GM19467 (cell line): ENCODE results near the gene COL4A1.

Experiments used
- ATAC-seq: cut with Tn5 transposase; IDR thresholded peaks from one replicate; pipeline ENCODE4 v1.9.1; 2021; ENCODE audit warnings: mild to moderate bottlenecking, moderate library complexity; ENCODE audit not compliant: unreplicated experiment

Gene COL4A1

DNA sequence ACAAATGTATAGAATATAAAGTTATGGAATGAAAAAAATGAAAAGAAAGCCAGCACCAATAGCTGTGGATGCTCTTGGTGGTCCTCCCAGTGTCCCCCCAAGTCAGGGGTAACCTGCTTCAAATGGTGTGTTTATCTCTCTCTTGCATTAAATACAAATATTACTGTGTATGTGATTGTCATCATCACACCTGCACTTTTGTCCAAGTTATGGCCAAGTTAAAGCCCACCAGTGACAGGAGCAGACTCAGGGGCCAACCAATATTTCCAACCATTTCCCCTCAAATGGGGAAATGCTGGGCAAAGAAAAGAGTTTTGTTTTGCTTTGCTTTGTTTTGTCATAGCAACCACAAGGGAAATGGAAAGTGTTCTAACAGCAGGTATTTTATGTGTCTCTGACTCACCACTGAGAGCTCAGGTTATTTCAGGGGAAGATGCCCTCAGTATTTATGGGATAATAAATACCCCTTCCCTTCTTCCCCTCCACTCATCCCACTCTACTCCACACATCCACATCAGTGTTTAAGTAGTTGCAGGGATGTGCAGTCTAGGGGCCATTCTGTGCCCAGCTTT, 133.6 kb downstream of the COL4A1 start:
- no peak for ATAC-seq

DNA sequence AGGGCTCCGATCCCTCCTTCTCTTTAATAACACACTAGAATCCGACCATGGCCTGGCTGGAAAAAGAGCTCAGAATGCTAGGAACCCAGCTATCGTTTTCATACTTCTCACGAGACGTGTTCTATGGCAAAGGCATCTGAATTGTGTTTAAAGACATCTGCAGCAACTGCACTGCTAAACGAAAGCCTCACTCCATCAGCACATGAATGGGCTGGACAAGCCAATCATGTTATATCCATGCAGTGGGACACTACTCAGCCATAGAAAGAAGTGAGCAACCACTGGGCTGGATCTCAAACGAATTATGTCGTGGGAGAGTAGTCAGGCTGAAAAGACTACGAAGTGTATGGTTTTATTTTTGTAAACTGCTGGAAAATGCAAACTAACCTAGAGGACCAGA, 136.1 kb downstream of the COL4A1 start:
- no peak for ATAC-seq

DNA sequence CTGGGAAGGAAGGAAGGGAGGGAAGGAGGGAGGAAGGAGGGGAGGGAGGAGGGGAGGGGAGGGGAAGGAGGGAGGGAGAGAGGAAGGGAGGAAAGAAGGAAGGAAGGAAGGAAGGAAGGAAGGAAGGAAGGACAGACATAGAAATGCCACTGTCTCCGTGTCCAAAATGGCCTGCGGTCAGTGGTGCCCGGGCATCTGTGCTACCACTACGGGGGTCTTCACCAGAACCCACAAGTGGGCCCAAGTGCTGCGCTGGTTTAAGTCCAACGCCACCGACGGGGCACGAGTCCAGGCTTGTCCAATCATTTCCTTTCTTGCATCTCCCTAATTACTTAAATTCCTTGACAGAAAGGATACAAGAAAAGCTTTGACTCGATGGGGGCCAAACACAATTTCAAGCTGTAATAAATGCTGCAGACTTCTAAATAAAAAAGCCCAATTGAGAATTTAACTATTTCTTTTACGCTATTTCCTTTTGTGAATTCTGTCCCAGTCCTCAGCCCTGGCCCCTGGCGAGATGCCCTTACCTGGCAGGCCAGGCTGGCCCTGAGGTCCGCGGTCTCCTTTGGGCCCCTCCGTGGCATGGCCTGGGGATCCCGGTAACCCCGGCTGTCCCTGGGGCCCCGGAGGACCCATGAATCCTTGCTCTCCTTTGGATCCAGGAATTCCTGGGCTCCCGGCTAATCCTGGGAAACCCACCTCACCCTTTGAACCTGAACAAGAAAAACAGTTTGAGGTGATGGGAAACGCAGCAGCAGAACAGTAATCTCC, 136.8 kb downstream of the COL4A1 start:
- no peak for ATAC-seq

DNA sequence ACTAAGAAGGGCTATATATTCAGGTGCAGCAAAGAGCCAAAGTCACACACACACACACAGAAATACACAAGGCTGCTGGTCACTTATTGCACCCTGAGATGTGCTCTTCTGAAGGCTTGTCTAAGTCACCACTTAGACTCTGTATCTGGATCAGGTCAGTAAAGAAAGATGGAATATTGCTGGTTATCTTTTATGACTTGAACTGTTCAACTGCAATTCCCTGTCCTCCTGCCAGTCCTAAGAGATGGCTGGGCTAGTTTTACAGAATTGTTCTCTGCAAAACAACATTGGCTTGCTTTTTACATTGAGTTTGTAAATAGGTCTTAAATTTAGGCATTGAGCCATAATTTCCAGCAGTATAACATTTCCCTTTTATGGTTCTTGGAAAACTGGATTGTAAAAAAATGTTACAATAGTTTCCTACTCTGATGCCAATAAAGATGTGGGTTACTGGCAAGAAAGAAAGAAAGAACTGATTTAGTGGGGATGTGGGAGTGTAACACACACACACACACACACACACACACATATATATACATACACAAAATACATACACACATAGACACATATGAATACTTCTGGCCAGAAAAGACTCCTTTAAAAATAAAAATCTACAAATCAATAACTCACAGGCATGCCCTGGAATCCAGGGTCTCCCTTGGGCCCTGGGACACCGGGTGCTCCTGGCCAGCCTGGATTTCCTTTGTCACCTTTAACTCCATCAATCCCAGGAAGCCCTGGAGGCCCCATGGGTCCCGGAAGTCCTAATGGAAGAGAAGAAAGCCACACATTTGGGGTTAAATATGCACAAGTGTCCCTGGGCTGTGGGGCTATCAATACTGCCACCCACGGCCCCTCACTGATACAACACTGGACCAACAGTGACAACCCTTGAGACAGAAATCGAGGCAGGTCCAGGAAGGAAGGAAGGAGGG, 137.7 kb downstream of the COL4A1 start:
- ATAC-seq: no peak

DNA sequence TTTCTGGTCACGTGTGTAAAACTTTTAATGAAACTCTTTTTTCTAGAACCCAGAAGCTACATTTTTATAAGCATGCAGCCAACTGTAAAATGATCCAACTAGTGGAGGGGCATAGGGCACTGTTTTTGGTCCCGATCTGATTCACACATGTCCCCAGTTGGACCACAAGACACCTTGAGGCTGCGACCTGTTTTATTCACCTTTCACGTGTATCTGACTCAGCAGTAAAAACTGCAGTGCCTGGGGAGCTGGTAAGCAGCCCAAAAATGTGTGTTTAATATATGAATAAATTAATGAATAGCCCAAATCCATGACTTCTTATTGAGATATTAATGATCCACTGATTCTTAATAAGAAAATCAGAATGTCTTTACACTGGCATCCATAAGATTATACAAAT, 140.4 kb downstream of the COL4A1 start:
- ATAC-seq: no peak

DNA sequence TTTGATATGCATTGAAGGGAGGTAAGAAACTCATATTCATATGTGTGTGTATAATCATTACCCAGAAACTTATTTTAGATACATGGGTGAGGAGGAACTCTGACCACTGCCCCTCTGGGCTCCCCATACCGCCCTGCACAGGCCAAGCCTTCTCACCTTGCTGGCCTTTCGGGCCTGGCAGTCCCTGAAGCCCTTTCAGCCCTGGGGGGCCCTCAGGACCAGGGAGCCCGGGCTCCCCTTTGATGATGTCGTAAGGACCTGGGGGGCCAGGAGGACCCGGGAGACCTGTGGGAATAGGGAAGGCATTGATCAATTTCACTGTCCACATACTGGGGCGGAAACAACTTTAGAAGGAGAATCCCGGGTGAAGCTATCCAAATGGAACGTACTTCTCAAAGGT, 142.3 kb downstream of the COL4A1 start:
- no peak for ATAC-seq

DNA sequence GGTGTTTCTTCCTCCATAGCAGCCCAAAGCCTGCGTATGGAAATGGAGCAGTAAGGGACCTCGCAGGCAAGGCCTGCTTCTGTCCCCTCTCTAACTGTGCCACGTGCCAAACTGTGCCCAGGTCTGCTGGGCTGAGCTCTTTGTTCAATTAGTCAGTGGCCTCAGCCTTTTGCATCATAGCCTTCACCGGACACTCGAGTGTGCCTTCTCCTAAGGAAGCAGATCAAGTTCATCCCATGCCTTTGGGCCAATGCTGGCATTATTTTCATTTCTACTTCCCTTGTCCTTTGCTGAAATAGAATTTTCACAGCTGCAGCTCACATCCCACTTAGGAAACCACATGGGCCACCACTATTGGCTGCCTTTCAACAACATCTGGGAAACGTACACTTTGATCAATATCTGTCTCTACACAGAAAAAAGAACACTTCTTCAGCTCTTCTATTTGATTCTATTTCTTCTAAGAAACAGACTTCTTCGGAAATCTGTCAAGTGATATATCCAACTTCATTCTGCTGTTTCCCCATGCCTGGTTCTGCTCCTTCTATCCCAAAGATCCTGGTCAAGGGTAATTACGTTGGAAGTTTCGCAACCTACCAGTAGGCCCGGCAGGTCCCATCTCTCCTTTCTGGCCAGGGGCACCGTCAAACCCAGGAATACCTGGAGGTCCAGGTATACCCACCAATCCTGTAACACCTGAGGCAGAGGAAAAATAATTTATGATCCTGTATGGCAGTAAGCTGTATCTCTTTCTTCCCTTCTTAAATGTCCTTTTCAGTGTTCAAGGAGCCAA, 143.9 kb downstream of the COL4A1 start:
- no peak for ATAC-seq

DNA sequence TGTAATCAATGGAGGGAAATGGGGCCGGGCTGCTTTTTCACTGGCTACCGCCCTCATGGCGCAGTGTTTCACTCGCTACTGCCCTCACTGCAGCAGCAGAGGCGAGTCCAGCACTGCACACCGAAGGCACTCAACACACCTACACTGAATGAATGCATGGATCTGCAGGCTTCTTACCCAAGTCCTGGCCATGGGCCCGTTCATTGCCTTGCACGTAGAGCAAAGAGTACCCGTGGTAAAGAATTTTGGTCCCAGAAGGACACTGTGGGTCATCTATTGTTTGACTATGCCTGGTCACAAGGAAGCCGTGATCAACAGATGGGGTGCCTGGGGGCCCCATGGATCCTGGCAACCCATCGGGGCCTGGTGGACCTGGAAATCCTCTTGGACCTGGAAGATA, 144.9 kb downstream of the COL4A1 start:
- ATAC-seq: no peak

DNA sequence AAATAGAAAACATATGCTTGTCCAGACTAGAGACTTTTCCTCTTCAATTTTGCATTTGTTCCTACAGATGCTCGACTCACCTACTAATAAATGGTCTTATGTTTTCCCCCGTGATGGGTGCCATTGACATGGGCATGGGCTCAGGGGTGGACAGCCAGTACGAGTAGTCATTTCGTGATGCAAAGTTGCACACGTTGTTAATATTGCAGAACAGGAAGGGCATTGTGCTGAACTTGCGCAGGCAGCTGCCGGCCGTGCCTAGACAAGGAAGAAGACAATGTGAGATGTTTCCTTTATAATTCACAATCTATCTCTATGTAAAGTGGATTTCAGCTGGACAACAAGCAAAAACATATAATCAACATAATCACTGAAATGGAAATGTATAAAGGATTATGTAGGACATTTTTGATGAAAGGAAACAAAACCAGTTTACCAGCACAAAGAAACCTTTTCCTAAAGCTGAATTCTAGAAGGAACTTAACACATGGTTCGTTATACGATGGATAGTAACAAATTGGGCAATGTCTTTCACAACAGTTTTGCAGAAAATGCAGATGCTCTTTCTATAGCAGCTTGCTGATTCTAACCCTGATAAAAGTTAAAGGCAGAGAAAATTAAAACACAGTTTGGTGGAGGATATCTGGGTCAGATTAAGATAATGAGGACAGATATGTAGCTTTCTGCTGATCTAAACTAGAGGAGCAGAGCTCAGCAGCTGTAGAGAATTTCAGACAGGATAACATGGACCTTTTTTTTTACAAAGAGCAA, 145.7 kb downstream of the COL4A1 start:
- no peak for ATAC-seq

DNA sequence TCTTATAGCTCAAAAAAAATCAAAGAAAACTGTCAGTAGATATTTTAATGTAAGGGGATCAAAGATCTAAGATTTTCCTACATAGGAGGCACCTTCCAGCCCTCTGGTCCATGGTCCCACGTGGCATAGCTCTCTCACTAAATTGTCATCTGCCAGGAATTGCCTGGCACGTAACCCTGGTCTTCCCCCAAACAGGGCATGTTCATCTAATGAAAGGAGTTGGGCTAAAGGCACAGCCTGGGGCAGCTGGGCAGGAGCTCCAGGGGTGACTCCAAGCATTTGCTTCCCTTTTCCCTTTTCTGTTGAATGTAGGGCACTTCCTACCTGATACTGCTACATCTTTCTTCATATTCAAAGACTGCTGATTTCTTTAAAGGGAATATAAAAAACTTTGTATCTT, 148.7 kb downstream of the COL4A1 start:
- no peak for ATAC-seq

DNA sequence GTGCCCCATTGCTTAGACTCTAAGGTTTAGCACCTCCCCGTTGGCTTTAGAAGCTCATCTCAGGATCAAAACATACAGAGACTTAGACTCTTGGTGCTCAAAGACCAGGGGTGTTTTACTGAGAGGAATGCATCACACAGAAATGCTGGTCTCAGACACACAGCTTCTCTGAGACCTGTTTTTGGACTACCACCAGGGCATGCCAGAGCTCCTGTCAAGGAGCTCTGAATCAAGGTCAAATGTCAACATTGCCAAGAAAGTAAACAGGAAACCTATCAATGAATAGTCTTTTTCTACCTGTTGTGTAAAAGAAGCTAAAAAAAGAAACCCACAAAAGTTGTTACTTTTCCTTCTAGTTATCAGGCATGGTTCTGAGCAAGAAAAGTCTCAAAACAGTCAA, 149.2 kb downstream of the COL4A1 start:
- no peak for ATAC-seq

DNA sequence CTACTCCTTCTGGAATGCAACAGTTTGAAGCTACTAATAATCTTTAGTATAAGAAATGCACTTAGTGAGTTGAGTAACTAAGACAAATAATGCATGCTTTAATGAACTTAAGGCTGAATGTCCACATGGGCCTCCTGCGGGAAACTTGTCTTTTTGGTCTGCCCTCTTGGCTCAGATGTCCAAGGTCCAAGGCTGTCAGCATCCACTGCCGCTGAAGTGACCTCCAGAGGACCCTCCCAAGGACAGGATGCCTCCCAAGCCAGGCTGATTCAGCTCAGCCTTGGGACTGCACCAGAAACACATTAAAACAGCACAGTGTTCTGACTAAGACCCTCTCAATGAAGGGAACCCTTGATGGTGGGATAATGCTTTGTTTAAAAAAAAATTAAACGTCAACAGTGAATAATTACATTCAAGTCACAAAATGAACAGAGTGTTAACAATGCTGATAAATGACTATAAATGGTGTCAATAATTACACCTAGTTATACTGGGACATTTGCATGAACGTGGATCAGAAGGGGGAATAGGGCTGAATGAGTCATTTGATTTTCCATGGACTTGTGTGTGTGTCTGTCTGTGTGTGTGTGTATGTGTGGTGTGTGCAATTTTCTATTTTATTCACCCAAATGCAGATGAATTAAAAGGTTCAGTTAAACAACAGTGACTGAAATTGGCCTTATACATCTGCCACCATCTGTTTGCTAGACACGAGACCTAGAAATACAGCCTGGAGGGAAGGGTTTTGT, 150.5 kb downstream of the COL4A1 start:
- no peak for ATAC-seq

DNA sequence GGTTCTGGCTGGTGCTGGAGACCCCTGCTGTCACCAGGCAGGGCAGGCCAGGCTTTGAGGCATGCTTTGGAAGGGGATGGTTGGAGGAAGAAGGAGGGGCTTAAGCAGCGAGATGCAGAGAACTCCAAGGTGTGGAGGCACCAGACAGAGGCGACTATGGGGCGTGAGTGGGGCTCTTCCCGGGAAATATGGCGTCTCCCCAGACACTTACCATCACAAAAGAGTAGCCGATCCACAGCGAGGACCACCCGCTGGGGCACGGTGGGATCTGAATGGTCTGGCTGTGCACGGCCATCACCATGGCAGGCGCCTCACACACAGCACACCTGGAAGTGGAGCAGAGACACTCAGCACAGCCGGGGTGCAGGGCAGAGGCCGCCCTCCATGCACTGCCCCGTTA, 151.9 kb downstream of the COL4A1 start:
- ATAC-seq: no peak

DNA sequence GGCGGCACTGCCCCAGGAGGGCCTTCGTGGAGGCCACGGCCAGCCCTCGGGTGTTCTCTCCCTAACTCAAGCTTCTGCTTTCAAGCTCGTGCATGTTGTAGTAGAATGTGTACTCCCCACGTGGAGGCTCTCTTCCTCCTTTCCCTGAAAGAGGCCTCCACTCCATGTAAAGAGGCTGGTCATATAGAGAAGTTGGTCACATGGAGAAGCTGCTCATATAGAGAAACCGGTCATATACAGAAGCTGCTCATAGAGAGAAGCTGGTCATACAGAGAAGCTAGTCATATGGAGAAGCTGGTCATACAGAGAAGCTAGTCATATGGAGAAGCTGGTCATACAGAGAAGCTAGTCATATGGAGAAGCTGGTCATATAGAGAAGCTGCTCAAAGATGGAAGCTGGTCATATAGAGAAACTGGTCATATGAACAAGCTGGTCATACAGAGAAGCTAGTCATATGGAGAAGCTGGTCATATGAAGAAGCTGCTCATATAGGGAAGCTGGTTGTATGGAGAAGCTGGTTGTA, 152.5 kb downstream of the COL4A1 start:
- no peak for ATAC-seq

DNA sequence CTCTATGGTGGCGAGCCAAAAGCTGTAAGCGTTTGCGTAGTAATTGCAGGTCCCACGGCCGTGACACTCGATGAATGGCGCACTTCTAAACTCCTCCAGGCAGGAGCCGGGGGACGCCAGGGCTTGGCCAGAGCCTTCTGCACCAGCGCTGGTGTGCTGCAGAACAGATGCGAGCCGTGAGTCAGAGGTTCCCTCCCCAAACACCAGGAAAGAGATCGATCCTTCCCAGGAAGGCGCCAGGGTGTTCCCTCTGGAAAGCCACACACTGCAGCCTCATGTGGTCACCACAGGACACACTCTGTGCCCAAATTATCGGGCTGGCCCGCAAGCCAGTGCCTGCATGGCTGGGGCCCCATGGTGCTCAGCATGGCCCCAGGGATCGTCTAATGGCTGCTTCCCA, 154.6 kb downstream of the COL4A1 start:
- ATAC-seq: no peak

DNA sequence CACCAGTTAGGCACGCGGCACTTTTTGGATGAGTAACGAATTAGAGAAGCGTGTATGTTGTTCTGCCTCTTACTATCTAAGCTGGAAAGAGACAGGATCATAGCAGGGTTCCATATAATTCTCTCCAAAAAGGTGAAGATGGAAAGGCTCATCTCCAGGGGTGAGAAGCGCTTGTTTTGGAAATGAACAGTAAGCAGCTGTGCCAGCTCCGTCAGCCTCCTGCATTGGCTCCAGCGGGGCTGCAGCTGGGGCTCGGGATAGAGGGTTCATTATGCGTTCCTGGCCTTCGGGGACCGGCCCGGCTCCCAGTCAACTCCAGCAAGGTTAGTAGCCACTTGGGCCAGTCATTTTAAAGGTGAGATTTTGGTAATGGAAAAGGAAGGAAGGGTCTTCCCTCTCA, 155.5 kb downstream of the COL4A1 start:
- no peak for ATAC-seq

DNA sequence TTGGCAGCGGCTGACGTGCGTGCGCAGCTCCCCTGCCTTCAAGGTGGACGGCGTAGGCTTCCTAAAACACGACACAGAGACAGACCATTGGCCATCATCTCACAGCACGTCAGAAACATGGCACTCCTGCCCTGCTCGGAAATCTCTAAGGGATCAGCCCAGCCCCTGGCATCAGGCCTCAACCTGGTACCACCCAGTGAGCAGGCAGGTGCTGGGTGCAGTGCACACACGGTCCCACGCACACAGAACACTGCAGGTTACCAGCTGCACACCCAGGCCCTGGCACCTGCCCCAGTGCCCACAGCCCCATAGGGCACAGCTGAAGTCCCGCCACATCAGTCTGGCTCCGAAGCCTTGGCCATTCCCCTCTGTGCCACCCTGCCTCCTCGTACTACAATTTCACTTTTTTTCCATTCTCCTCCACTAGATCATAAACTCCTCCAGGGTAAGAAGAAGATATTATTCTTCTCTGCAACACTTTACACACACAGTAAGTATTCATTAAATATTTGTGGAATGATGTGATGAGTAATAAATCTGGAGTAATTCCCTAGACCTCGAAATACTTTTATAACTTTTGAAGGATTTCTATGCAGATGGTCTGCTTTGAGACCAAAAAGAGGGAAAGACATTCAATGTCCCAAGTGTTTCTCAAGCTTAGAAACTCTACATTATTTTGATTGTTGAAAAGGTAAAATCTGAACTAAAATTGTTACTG, 156.4 kb downstream of the COL4A1 start:
- ATAC-seq: no peak

DNA sequence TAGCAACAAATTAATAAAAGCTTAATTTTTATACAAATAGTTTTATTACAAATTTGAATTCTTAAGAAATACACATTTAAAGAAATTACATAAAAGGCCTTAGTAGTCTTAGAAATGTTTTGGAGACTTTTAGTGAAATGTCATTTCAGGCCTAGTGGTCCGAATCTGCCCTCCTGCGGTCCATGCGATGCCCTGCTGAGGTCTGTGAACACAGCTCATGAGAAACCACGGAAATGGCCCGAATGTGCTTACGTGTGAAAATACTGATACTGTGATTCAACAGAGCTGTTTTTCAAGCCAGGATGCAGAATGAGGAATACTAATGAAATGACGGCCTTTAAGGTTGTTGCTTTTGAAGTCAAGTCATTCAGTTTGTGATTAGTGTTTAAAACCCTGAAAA, 157.9 kb downstream of the COL4A1 start:
- ATAC-seq: no peak

DNA sequence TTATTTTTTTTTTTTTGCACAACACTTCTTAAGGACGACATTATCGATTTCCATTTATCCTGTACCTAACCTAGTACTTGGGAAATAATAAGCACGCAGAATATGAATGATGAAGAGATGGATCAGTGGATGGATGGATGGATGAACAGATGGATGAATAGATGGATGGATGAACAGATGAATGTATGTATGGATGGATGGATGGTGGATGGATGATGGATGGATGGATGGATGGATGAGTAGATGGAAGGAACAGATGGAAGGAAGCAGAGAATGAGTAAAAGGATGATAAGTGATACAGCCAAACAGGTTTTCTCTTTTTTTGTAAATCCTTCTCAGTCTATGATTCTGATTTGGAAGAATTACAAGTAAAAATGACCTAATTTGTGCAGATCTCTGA, 166.9 kb downstream of the COL4A1 start:
- no peak for ATAC-seq
